A673 (cell line): ENCODE data around the gene CLPSL1.

Experiments used
- CTCF ChIP-seq: fragments of 300-800, 200-600 bp; sonication (generic); conservative IDR thresholded peaks from 2 replicates; pipeline ENCODE4 v1.5.1; 2017; ENCODE audit warnings: low read depth, mild to moderate bottlenecking, antibody characterized with exemption, low read length, moderate library complexity, mixed read lengths
- EZH2 ChIP-seq: fragments of 200-600 bp; sonication (generic); IDR thresholded peaks from 2 replicates; pipeline ENCODE4 v1.6.1; 2017; ENCODE audit warnings: borderline replicate concordance, low read depth, mild to moderate bottlenecking, mixed read lengths, antibody characterized with exemption, low read length; ENCODE audit not compliant: poor library complexity, severe bottlenecking

DNA sequence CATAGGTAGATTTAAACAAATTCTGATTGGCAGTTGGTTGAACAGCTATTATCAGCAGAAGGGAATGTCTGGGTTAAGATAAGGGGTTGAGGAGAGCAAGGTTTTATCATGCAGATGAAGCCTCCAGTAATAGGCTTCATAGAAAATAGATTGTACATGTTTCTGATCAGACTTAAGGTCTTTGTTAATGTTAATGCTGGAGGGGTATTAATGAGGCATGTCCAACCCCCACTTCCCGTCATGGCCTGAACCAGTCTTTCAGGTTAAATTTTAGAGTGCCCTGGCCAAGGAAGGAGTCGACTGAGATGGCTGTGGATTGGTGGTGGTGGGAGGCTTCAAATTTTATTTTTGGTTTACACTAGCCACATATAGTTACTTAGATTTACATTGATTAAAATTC lies 3.4 kb downstream of the CLPSL1 start:
- TF ChIP-seq EZH2 (no peak), CTCF (no peak)
